IMR-90 (cell line): ENCODE results near the gene ARHGAP32. TPM values are rescaled to one million over a fixed set of nuclear protein-coding genes. Genes with fewer than 3 reads are reported as not detected.

Experiments
- ATAC-seq: fragments of 200-7000 bp; cut with Tn5 transposase; 2 replicates; pipeline ENCODE4 v1.9.1; 2020; ENCODE audit warnings: low read depth, mild to moderate bottlenecking, moderate library complexity
- BruUV-seq: library from RNA; stranded (reverse); fragments of 400-500 nt; replicated peaks from 2 replicates; lab custom pipeline; 2021; lab: Mats Ljungman, UMichigan
- CTCF ChIA-PET: fragments of 300-600 bp; formaldehyde crosslinking; extraction: SDS; loops from one replicate; lab custom pipeline; 2021; ENCODE audit warnings: antibody characterized with exemption; lab: Yijun Ruan, JAX
- POLR2A ChIA-PET: fragments of 300-600 bp; sonication (Branson Sonifier 250); formaldehyde crosslinking; loops from one replicate; lab custom pipeline; 2022; ENCODE audit warnings: antibody characterized with exemption; ENCODE audit not compliant: unreplicated experiment; lab: Charles Lee
- DNase-seq: peaks from one replicate; pipeline ENCODE4 v3.0.0; 2013
- H2AFZ ChIP-seq: replicated peaks from 2 replicates; pipeline ENCODE3; 2013; ENCODE audit warnings: low read length, mild to moderate bottlenecking; ENCODE audit not compliant: poor library complexity
- H2AK5ac ChIP-seq: 2 replicates; pipeline ENCODE4 v1.6.1; 2013; ENCODE audit warnings: low read depth, low read length, inconsistent platforms
- H2AK9ac ChIP-seq: replicated peaks from 2 replicates; pipeline ENCODE3; 2013; ENCODE audit warnings: mild to moderate bottlenecking, low read depth, low read length, moderate library complexity; ENCODE audit not compliant: poor library complexity
- H2BK120ac ChIP-seq: 2 replicates; pipeline ENCODE4 v1.6.1; 2013; ENCODE audit warnings: low read depth, low read length, inconsistent platforms
- H2BK15ac ChIP-seq: 3 replicates; pipeline ENCODE4 v1.6.1; 2013; ENCODE audit warnings: low read depth, low read length, inconsistent platforms
- H2BK20ac ChIP-seq: 2 replicates; pipeline ENCODE4 v1.6.1; 2013; ENCODE audit warnings: low read depth, mild to moderate bottlenecking, inconsistent platforms, low read length, moderate library complexity
- H2BK5ac ChIP-seq: 2 replicates; pipeline ENCODE4 v1.6.1; 2013; ENCODE audit warnings: mild to moderate bottlenecking, low read depth, low read length, inconsistent platforms; ENCODE audit not compliant: poor library complexity, severe bottlenecking
- H3K14ac ChIP-seq: replicated peaks from 2 replicates; pipeline ENCODE4 v1.6.1; 2013; ENCODE audit warnings: low read depth, low read length, inconsistent platforms
- H3K18ac ChIP-seq: 2 replicates; pipeline ENCODE4 v1.6.1; 2013; ENCODE audit warnings: low read depth, low read length, control low read depth
- H3K23ac ChIP-seq: 2 replicates; pipeline ENCODE4 v1.6.1; 2013; ENCODE audit warnings: low read depth, low read length, inconsistent platforms
- H3K27ac ChIP-seq: 2 replicates; pipeline ENCODE4 v1.5.1; 2013; ENCODE audit warnings: mild to moderate bottlenecking, control low read depth, low read length; ENCODE audit not compliant: insufficient read depth
- H3K27me3 ChIP-seq: 2 replicates; pipeline ENCODE4 v1.6.1; 2013; ENCODE audit warnings: low read length; ENCODE audit not compliant: control insufficient read depth, insufficient read depth
- H3K36me3 ChIP-seq: 2 replicates; pipeline ENCODE4 v1.6.1; 2013; ENCODE audit warnings: low read length, mixed read lengths; ENCODE audit not compliant: control insufficient read depth, insufficient read depth
- H3K4ac ChIP-seq: 2 replicates; pipeline ENCODE4 v1.6.1; 2013; ENCODE audit warnings: low read depth, low read length, inconsistent platforms
- H3K4me1 ChIP-seq: 2 replicates; pipeline ENCODE4 v1.6.1; 2013; ENCODE audit warnings: low read length, mixed read lengths; ENCODE audit not compliant: control insufficient read depth, insufficient read depth
- H3K4me2 ChIP-seq: 2 replicates; pipeline ENCODE4 v1.6.1; 2013; ENCODE audit warnings: low read depth, mild to moderate bottlenecking, control low read depth, low read length, moderate library complexity
- H3K4me3 ChIP-seq: 2 replicates; pipeline ENCODE4 v1.5.1; 2013; ENCODE audit warnings: low read depth, mild to moderate bottlenecking, control low read depth, low read length, moderate library complexity; ENCODE audit not compliant: insufficient read depth
- H3K56ac ChIP-seq: 2 replicates; pipeline ENCODE4 v1.6.1; 2013; ENCODE audit warnings: low read length, inconsistent platforms; ENCODE audit not compliant: insufficient read depth; ENCODE audit errors: extremely low read depth
- H3K79me1 ChIP-seq, 2 experiments: 2 replicates each; pipeline ENCODE4 v1.6.1; 2013; ENCODE audit warnings: low read length in 2 of 2, inconsistent platforms in 1 of 2, low read depth in 1 of 2
- H3K9ac ChIP-seq: 2 replicates; pipeline ENCODE4 v1.6.1; 2013; ENCODE audit warnings: low read depth, low read length, control low read depth
- H3K9me1 ChIP-seq: 2 replicates; pipeline ENCODE4 v1.6.1; 2013; ENCODE audit warnings: low read length, inconsistent platforms; ENCODE audit not compliant: insufficient read depth
- H3K9me3 ChIP-seq: 2 replicates; pipeline ENCODE4 v1.6.1; 2013; ENCODE audit warnings: low read length; ENCODE audit not compliant: control insufficient read depth, insufficient read depth
- H4K20me1 ChIP-seq: 2 replicates; pipeline ENCODE4 v1.6.1; 2013; ENCODE audit warnings: low read length, inconsistent platforms; ENCODE audit not compliant: insufficient read depth
- H4K5ac ChIP-seq: 2 replicates; pipeline ENCODE4 v1.6.1; 2013; ENCODE audit warnings: mild to moderate bottlenecking, low read depth, low read length, control low read depth
- H4K8ac ChIP-seq, 2 experiments: 2 replicates each; pipeline ENCODE4 v1.6.1; 2013; ENCODE audit warnings: low read depth in 2 of 2, low read length in 2 of 2, control low read depth in 1 of 2, inconsistent platforms in 1 of 2
- H4K91ac ChIP-seq: 2 replicates; pipeline ENCODE4 v1.6.1; 2013; ENCODE audit warnings: low read depth, low read length, inconsistent platforms; ENCODE audit not compliant: insufficient read depth
- CHD1 ChIP-seq: IDR thresholded peaks from 2 replicates; pipeline ENCODE4 v1.6.1; 2012; ENCODE audit warnings: low read depth, low read length, improper control_type of control experiment
- MAFK ChIP-seq: IDR thresholded peaks from 2 replicates; pipeline ENCODE4 v1.6.1; 2012; ENCODE audit warnings: low read depth, low read length, improper control_type of control experiment
- MXI1 ChIP-seq: IDR thresholded peaks from 2 replicates; pipeline ENCODE4 v1.6.1; 2012; ENCODE audit warnings: low read depth, mild to moderate bottlenecking, low read length, moderate library complexity, borderline replicate concordance
- RAD21 ChIP-seq: IDR thresholded peaks from 2 replicates; pipeline ENCODE4 v1.6.1; 2012; ENCODE audit warnings: low read length, improper control_type of control experiment
- SMC3 ChIP-seq: fragments of 150-350 bp; IDR thresholded peaks from 2 replicates; pipeline ENCODE4 v1.6.1; 2016; ENCODE audit warnings: low read depth, mild to moderate bottlenecking, antibody characterized with exemption, low read length, moderate library complexity
- dilution Hi-C: fragments of 300-500 bp; cut with HindIII; formaldehyde crosslinking; loops from one replicate; pipeline ENCODE4 v1.14.3; 2018; ENCODE audit warnings: low sequenced_read_pairs; ENCODE audit not compliant: unreplicated experiment
- in situ Hi-C: fragments of 300-500 bp; cut with MboI; formaldehyde crosslinking; loops from 3 replicates; pipeline ENCODE4 v1.14.3; 2019; ENCODE audit warnings: low sequenced_read_pairs, inconsistent platforms, mixed read lengths
- intact Hi-C: fragments of 100-400 bp; cut with micrococcal nuclease; formaldehyde crosslinking; loops from 2 replicates; pipeline ENCODE4 v1.10.0; 2022
- polyA plus RNA-seq, 3 experiments: library from polyadenylated mRNA; depleted of rRNA; stranded (reverse); fragments of >200 nt; gene quantifications; 2 replicates each; pipeline ENCODE4 v1.2.3, GENCODE V29; 2012; ENCODE audit warnings: low replicate concordance in 1 of 3
- total RNA-seq: library from RNA; depleted of rRNA; stranded (reverse); fragments of >200 nt; gene quantifications from 2 replicates; pipeline ENCODE4 v1.2.3, GENCODE V29; 2012
- TF ChIP-seq, protein P1 (sequence below): fragments of 150-350 bp; IDR thresholded peaks from 2 replicates; pipeline ENCODE4 v1.6.1; 2016; ENCODE audit warnings: low read depth, mild to moderate bottlenecking, low read length, moderate library complexity, borderline replicate concordance
- TF ChIP-seq, protein P2 (sequence below): fragments of 150-350 bp; IDR thresholded peaks from 2 replicates; pipeline ENCODE4 v1.6.1; 2017; ENCODE audit warnings: mild to moderate bottlenecking, antibody characterized with exemption, low read length, low read depth

The ARHGAP32 gene
- total and polyA plus RNA-seq, 2 of the 4 experiments (the other 2 are of a cell fraction) = 4.1 to 8.4 TPM

GRCh38 chr11:129102225-129102624 is 89.9 kb downstream of the ARHGAP32 start:
- ChIA-PET CTCF (no interaction called here), POLR2A (no interaction called here)
- no peak overlapping the region for H3K56ac ChIP-seq
- no peaks in the 10 kb centered on the region for H3K27me3 ChIP-seq
- H3K27ac ChIP-seq = no peak overlapping the region
- H3K23ac ChIP-seq = no peak overlapping the region
- H3K9me3 ChIP-seq = no peaks in the 10 kb centered on the region
- H4K5ac ChIP-seq = no peak overlapping the region
- H2BK20ac ChIP-seq = no peak overlapping the region
- H2BK120ac ChIP-seq = no peak overlapping the region
- no peak overlapping the region for H3K18ac ChIP-seq
- in situ Hi-C loops = loop anchor here (25.0 kb wide), 1 partner anchor 635 kb away; no protein-coding TSS in a partner anchor
- dilution Hi-C loops = no loop called here
- peaks cover 4% of the 10 kb centered on the region; the same call in 1 of the 2 replicates for H3K9me1 ChIP-seq
- no peak overlapping the region for H4K91ac ChIP-seq
- no peak overlapping the region for H3K4ac ChIP-seq
- no TSS peak for BruUV-seq
- intact Hi-C loops = no loop called here
- H4K8ac ChIP-seq = no peak overlapping the region
- H3K79me1 ChIP-seq = no peaks in the 10 kb centered on the region
- no peak overlapping the region for H3K14ac ChIP-seq
- H2AK5ac ChIP-seq = no peak overlapping the region
- H2AFZ ChIP-seq = no peak overlapping the region
- ATAC-seq = no peak
- DNase-seq = no peak
- no peak overlapping the region for H2AK9ac ChIP-seq
- no peak overlapping the region for H2BK15ac ChIP-seq
- H3K9ac ChIP-seq = no peak overlapping the region
- no peaks in the 10 kb centered on the region for H3K36me3 ChIP-seq
- no peak overlapping the region for H2BK5ac ChIP-seq
- TF ChIP-seq MXI1 = no peak
- TF ChIP-seq MAFK = no peak
- no peak for TF ChIP-seq CHD1
- no peak for TF ChIP-seq SMC3
- TF ChIP-seq, protein P1, sequence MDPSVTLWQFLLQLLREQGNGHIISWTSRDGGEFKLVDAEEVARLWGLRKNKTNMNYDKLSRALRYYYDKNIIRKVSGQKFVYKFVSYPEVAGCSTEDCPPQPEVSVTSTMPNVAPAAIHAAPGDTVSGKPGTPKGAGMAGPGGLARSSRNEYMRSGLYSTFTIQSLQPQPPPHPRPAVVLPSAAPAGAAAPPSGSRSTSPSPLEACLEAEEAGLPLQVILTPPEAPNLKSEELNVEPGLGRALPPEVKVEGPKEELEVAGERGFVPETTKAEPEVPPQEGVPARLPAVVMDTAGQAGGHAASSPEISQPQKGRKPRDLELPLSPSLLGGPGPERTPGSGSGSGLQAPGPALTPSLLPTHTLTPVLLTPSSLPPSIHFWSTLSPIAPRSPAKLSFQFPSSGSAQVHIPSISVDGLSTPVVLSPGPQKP = no peak
- TF ChIP-seq RAD21 = no peak
- TF ChIP-seq, protein P2, sequence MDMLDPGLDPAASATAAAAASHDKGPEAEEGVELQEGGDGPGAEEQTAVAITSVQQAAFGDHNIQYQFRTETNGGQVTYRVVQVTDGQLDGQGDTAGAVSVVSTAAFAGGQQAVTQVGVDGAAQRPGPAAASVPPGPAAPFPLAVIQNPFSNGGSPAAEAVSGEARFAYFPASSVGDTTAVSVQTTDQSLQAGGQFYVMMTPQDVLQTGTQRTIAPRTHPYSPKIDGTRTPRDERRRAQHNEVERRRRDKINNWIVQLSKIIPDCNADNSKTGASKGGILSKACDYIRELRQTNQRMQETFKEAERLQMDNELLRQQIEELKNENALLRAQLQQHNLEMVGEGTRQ = no peak
- no peaks in the 10 kb centered on the region for H3K4me1 ChIP-seq
- H3K4me3 ChIP-seq = no peak overlapping the region
- no peak overlapping the region for H3K4me2 ChIP-seq
- no peaks in the 10 kb centered on the region for H4K20me1 ChIP-seq
